Kidney (tissue), 2 donors: ENCODE data around the gene SULT1B1. TPM values are rescaled to one million over a fixed set of nuclear protein-coding genes. Genes with fewer than 3 reads are reported as not detected.

ENCODE experiments used
- polyA plus RNA-seq: library from polyadenylated mRNA; stranded (reverse); fragments of 350-450 nt; fragmentation: Illumina TruSeq; extraction: RNeasy Lipid Tissue Mini Kit (QIAGEN cat#74804); gene quantifications from one replicate; pipeline ENCODE4 v1.2.3, GENCODE V29; 2014; ENCODE audit warnings: low read depth, low replicate concordance; ENCODE audit not compliant: insufficient read depth
- total RNA-seq: library from RNA; stranded (reverse); fragmentation: NEBNext Ultra II Directional; extraction: Animal tissue kit (Norgen Biotek cat#: 25700); gene quantifications from one replicate; pipeline ENCODE4 v1.2.1, GENCODE V29; 2021
- donor health status: DM: yes; HTN: yes; CAD: no.

The SULT1B1 gene
- total and polyA plus RNA-seq, 2 donors from 2014 or later = 0.39 to 4.7 TPM

Other genes with a start within 250 kb of the SULT1B1 start
- gene UGT2A2, start 121.0 kb downstream of the SULT1B1 start, total RNA-seq = not detected
- gene UGT2A2, start 121.0 kb downstream of the SULT1B1 start, polyA plus RNA-seq = not detected
- not detected for gene UGT2A1, start 107.4 kb downstream of the SULT1B1 start, total RNA-seq
- 2.4 TPM for gene UGT2A1, start 107.4 kb downstream of the SULT1B1 start, polyA plus RNA-seq
- gene SULT1E1, start 99.5 kb upstream of the SULT1B1 start, total RNA-seq = 1.4 TPM
- gene SULT1E1, start 99.5 kb upstream of the SULT1B1 start, polyA plus RNA-seq = 0.28 TPM
- not detected for gene CSN1S1, start 170.4 kb upstream of the SULT1B1 start, total RNA-seq
- gene CSN1S1, start 170.4 kb upstream of the SULT1B1 start, polyA plus RNA-seq = not detected
- not detected for gene CSN2, start 205.1 kb upstream of the SULT1B1 start, total RNA-seq
- gene CSN2, start 205.1 kb upstream of the SULT1B1 start, polyA plus RNA-seq = not detected
- gene STATH, start 235.3 kb upstream of the SULT1B1 start, total RNA-seq = not detected
- gene STATH, start 235.3 kb upstream of the SULT1B1 start, polyA plus RNA-seq = not detected